Tibial nerve (tissue), 3 donors: ENCODE data around the gene L3MBTL4.

Experiments
- POLR2A ChIP-seq, 2 donors: fragments of 450-650 bp; IDR thresholded peaks; one replicate each; pipeline ENCODE4 v1.6.1; 2017; ENCODE audit warnings: antibody characterized with exemption in 2 of 2, mild to moderate bottlenecking in 2 of 2, moderate library complexity in 2 of 2
- TF ChIP-seq, protein P1 (sequence below), 5 experiments: fragments of 200-600 bp in 3 of 5; fragments of 450-650 bp in 2 of 5; sonication (generic) in 3 of 5; IDR thresholded peaks; one replicate each; pipeline ENCODE4 v1.5.1; 2016 to 2019; ENCODE audit warnings: antibody characterized with exemption in 5 of 5, mild to moderate bottlenecking in 3 of 5, moderate library complexity in 2 of 5

GRCh38 chr18:6096730-6097129 lies 318.0 kb downstream of the L3MBTL4 start:
- TF ChIP-seq, protein P1, sequence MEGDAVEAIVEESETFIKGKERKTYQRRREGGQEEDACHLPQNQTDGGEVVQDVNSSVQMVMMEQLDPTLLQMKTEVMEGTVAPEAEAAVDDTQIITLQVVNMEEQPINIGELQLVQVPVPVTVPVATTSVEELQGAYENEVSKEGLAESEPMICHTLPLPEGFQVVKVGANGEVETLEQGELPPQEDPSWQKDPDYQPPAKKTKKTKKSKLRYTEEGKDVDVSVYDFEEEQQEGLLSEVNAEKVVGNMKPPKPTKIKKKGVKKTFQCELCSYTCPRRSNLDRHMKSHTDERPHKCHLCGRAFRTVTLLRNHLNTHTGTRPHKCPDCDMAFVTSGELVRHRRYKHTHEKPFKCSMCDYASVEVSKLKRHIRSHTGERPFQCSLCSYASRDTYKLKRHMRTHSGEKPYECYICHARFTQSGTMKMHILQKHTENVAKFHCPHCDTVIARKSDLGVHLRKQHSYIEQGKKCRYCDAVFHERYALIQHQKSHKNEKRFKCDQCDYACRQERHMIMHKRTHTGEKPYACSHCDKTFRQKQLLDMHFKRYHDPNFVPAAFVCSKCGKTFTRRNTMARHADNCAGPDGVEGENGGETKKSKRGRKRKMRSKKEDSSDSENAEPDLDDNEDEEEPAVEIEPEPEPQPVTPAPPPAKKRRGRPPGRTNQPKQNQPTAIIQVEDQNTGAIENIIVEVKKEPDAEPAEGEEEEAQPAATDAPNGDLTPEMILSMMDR (IDR thresholded peaks at IDR 0.05): no peak
- TF ChIP-seq POLR2A (IDR thresholded peaks at IDR 0.05): no peak
